ENCODE results near the gene CDK15.
"Not testable (repeated sequence)": the region's sequence is repeated elsewhere in the genome, so short reads cannot be mapped to it uniquely, and the experiment has no call there.

Gene CDK15

DNA sequence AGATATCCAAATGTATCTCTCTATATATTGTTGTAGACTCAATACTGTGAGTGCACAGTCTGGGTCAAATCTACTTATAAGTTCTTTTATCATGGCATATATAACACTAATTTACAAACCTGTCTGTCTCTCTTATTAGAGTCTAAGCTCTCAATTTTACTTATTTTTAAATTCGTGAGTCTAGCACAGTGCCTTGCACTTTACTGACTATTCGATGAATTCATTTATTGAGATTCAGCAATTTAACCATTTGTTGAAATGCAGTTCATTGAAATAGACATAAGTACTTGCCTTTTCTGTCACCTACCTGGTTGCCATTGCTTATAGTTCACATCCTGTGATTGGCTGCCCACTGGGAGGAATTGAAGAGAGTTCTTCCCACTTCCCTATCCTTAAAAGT is 15.3 kb upstream of the CDK15 start:
- DNase-seq: no peak

DNA sequence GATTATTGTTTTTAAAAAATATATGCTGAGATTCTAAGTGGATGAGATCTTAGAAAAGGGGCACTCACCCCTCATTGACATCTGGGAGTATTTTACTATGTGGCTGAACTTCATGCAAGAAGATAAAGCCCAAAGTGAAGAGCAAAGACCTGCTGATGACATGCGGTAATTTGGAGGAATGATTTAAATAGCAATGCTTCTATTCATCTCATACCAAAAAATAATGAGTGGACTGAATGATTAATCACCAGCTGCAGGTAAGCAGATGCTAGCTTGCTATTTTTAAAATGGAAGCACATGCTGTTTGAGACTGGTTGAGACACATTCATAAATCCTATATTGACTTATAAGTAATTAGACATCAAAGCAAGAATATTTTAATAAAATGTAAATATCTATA is 12.7 kb upstream of the CDK15 start:
- DNase-seq: no peak

- DNase-seq: no peak
These were observed 12.0 kb upstream of the CDK15 start for GRCh38 chr2:201794294-201794693.

GRCh38 chr2:201795607-201796477 is 10.5 kb upstream of the CDK15 start:
- no peak for DNase-seq

DNA sequence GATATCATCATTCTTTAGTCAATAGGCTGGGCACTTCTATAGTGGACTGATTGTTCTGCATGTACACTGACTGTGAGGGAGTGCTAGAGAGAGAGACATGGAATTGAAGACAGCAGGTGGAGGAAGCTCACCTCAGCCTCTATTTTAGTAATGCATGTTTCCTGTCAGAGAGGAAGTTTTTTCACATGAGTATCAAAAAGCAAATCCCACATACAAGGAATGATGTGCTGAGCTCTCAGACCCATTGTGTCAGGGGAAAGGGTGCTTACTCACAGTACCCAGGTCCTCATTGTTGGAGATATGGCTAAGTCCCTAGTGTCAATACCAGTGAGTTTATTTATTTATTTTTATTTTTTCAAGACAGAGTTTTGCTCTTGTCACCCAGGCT is 9.9 kb upstream of the CDK15 start:
- DNase-seq: no peak

- no peak for DNase-seq
These were observed 9.0 kb upstream of the CDK15 start for GRCh38 chr2:201797175-201797840.

- DNase-seq: no peak
These were observed 8.0 kb upstream of the CDK15 start for GRCh38 chr2:201798252-201798913.

DNA sequence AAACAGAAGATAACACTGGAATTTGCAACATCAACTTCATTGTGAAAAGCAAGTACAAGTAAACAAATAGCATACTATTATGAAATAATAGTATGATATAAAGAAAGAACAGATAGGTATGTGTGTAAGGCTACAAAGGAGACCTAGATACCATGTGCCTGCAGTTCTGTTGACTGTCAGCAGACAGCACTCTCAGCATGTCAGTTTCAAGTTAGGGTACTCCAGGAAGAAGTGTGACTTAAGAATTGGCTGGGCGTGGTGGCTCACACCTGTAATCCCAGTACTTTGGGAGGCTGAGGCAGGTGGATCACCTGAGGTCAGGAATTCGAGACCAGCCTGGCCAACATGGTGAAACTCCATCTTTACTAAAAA is 7.4 kb upstream of the CDK15 start:
- DNase-seq: not testable (repeated sequence)

GRCh38 chr2:201807452-201807999 is 1.2 kb downstream of the CDK15 start:
- no peak for DNase-seq

DNA sequence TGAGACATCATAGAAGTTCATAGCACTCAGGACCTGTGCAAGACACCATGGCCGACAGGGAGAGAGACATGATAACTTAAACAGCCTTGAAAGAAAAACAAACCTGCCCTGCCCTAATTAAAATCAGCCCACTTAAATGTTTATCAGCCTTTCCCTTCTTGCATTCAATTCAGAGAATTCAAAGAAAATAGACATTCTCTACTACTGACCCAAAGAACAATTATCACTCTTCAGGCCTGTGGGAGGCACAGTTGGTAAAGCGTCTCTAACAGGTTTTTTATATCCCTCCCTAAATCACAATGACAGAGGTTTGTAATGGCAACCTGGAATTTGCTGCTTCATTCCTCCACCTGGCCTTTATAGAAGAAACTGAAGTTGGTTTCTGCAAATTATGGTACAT is 1.7 kb downstream of the CDK15 start:
- DNase-seq: no peak

GRCh38 chr2:201809633-201810032 is 3.3 kb downstream of the CDK15 start:
- DNase-seq: no peak

- not testable (repeated sequence) for DNase-seq
These were observed 4.3 kb downstream of the CDK15 start for GRCh38 chr2:201810604-201811003.

DNA sequence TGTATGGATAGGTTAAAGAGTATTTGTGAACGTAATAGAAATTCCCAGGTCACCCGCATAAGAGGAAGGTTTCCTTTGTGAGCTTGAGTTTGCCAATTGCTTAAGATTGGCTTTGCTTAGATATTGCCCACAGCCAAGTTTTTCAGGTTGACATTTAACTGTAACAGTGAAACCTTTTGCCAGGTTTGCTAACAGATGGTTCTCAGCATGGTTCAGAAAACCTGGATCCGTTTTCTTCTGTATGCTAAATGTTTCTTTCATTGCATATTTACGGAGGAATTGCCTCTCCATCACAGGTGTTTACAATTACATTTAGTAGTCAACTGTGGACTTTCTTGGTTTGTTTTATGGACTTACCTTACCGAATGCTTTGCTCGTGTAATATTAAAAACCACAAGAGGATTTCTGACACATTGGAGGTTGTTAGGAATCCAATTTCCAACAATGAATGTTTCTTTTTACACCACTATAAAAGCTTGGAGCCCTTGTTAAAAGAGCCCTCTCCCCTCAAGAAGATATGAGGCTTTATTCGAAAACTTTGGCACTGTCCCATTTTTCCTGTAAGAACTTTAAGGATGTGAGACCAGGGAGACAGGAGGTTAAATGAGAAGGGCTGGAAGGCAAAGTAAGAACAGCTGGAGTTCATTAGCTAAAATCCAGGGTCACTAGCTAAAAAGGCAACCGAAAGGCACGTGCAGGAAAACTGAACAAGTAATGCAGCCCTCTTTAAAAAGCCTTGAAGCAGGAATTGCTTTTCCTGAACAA is 7.8 kb downstream of the CDK15 start:
- DNase-seq: no peak

DNA sequence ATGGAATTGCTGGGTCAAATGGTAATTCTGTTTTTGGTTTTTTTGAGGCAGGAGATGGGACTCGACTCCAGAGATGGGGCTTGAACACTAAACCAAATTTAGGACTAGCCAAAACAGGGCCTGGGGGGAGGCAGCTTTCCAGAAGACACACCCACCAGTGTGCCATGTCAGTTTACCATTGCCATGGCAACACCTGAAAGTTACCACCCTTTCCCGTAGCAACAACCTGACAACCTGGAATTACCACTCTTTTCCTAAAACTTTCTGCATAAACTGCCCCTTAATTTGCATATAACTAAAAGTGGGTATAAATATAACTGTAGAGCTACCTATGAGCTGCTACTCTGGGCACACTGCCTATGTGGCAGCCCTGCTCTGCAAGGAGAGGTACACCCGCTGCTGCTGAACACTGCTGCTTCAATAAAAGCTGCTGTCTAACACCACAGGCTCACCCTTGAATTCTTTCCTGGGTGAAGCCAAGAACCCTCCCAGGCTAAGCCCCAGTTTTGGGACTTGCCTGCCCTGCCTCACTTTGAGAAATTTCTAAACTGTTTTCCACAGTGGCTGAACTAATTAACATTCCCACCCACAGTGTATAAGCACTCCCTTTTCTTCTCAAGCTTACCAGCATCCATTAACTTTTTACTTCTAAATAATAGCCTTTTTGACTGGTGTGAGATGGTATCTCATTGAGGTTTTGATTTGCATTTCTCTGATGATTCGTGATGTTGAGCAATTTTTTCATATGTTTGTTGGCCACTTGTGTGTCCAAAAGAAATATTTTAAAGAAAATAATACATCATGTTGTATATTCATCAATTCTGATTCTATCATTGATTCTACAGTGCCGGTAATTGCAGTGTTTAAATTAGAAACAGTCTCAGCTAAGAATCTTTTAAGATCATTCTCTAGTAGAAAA is 10.6 kb downstream of the CDK15 start:
- DNase-seq: no peak

GRCh38 chr2:201820383-201821007 is 14.2 kb downstream of the CDK15 start:
- no peak for DNase-seq

- DNase-seq: no peak
These were observed 14.7 kb downstream of the CDK15 start for GRCh38 chr2:201821080-201821479.

DNA sequence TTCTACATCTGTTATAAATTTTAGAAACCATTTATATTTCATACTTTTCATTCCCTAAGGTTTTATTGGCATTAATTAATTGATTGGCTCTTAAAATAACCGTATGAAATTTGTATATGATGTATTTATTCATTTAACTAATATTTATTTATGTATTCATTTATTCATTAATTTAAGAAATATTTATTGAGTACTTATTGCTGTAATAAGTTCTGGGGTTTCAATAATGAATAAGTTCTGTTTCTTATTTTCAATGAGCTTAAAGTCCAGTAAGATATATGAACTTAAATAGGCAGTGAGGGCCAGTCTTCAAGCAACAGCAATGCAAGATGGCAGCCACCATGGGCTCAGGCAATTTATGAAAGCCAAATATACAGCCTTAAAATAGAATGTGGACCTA is 17.9 kb downstream of the CDK15 start:
- no peak for DNase-seq

DNA sequence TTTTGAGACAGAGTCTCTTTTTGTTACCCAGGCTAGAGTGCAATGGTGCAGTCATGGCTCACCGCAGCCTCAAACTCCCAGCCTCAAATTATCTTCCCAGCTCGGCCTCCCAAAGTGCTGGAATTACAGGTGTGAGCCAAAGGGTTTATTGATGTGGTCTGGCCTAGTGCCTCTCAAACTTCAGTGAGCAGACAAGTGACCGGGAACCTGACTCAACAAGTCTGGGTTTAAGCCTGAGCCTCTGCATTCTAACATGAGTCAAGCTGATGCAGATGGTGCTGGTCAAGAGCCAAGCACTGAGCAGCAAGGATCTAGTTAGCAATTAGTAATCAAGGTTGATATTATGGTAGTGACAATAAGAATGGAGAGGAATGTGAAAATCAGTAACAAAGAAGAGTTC is 21.3 kb downstream of the CDK15 start:
- no peak for DNase-seq

DNA sequence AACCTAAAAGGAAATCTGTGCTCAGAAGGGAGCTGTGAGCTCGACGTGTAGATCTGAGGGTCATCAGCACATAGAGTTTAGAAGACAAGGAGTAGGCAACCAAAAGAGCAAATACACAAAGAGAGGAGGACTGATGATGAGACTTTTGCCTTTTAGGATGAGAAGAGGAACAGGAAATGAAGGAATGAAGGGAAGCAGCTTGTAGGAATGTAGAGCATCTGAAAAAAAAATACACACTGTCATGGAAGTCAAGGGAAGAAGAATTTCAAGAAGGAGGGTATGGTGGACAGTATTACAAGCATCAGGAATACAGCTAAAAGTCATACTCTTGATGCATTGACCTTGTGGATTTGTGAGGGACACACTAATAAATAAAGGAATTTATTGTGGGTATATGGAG is 21.9 kb downstream of the CDK15 start:
- DNase-seq: no peak

GRCh38 chr2:201830666-201831065 is 24.3 kb downstream of the CDK15 start:
- DNase-seq: no peak

DNA sequence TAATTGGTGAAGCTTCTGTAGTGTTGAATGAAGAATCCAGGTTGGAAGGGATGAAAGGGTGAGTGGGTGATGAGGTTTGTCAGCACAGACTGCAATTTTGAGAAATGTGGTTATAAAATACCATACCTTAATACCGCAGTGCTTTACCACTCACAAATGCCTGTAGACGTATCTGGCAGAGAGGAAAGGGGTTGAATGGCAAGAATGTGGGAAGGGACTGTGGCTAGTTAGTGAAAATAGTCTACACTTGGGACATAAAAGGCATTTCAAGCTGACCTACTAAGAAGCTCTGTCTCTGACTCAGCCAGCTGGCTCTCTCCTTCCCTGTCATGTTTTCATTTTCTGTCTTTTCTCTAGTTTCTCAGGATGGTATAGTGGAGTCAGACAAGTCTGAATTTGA is 25.1 kb downstream of the CDK15 start:
- DNase-seq: no peak
